Testis (tissue), 3 donors: Measurements from ENCODE around the gene OLFM1. TPM values are rescaled to one million over a fixed set of nuclear protein-coding genes. Genes with fewer than 3 reads are reported as not detected.

Source experiments
- DNase-seq: peaks from one replicate; pipeline ENCODE4 v3.0.0-alpha.2; 2019
- H3K27ac ChIP-seq, 2 donors: fragments of 200-600 bp; sonication (generic); one replicate each; pipeline ENCODE4 v1.5.1; 2019
- H3K27me3 ChIP-seq: fragments of 200-600 bp; sonication (generic); one replicate; pipeline ENCODE4 v1.5.1; 2019
- H3K36me3 ChIP-seq: fragments of 200-600 bp; sonication (generic); one replicate; pipeline ENCODE4 v1.5.1; 2017; ENCODE audit warnings: low read depth; ENCODE audit errors: missing control alignments
- H3K4me1 ChIP-seq: fragments of 200-600 bp; sonication (generic); one replicate; pipeline ENCODE4 v1.5.1; 2019
- H3K4me3 ChIP-seq, 2 donors: fragments of 200-600 bp; sonication (generic); one replicate each; pipeline ENCODE4 v1.5.1; 2017 to 2019
- H3K9me3 ChIP-seq: fragments of 200-600 bp; sonication (generic); one replicate; pipeline ENCODE4 v1.5.1; 2017
- POLR2A ChIP-seq: fragments of 450-650 bp; IDR thresholded peaks from one replicate; pipeline ENCODE4 v1.6.1; 2017; ENCODE audit warnings: antibody characterized with exemption, mild to moderate bottlenecking, moderate library complexity
- WGBS, 2 donors: methylation state at CpG; one replicate each; pipeline ENCODE4 v1.1.5; 2018; 5-methylcytosine and 5-hydroxymethylcytosine counted together
- intact Hi-C: fragments of 100-400 bp; cut with DNase I; formaldehyde crosslinking; loops from one replicate; pipeline ENCODE4 v1.15.1; 2023; ENCODE audit warnings: low total_unique reads
- polyA plus RNA-seq: library from polyadenylated mRNA; stranded (reverse); fragments of 350-450 nt; fragmentation: Illumina TruSeq; extraction: RNeasy Lipid Tissue Mini Kit (QIAGEN cat#74804); gene quantifications from one replicate; pipeline ENCODE4 v1.2.3, GENCODE V29; 2014; ENCODE audit warnings: low read depth, low replicate concordance; ENCODE audit not compliant: insufficient read depth
- total RNA-seq, 2 donors: library from RNA; depleted of rRNA; stranded (reverse); fragments of >200 nt; gene quantifications; one replicate each; pipeline ENCODE4 v1.2.3, GENCODE V29; 2016
- TF ChIP-seq, protein P1 (sequence below), 3 experiments: fragments of 450-650 bp in 2 of 3; fragments of 200-600 bp in 1 of 3; sonication (generic) in 1 of 3; IDR thresholded peaks; one replicate each; pipeline ENCODE4 v1.5.1; 2016 to 2019; ENCODE audit warnings: antibody characterized with exemption in 3 of 3, mild to moderate bottlenecking in 2 of 3, moderate library complexity in 1 of 3

The OLFM1 gene
- total and polyA plus RNA-seq, 3 donors from 2014 or later, result 13.9 to 24.4 (median 16.0) TPM

DNA sequence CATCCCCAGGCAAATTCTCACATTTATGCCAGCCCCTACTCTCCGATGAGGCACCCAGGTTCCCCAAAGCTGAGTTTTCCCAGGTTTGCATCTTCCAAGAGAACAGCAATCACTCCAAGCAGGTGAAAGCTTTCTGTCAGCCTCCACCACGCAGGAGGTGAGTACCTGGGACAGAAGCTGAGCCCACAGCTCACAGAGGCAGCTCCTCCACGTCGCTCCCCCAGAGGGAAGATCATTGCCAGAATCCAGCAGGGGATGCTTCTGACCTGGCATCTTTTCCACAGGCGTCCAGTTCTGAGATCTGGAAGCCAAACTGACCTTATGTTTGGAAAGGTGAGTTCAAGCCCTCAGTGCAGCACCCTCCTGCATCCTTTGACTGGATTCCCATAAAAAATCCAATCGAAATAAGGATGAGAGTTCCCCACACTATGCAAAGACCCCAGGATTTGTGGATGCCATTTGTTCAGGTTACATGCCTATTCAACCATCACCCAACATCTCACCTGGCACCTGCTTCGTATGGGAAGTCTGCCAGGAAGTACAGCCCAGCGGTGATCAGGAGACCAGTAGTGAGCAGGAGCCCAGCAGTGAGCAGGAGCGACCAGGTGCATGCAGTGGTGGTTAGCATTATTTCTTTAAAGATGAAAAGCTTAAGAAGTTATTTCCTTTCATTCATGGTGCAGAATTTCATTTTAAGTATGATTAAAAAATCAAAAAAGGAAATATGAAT is 47.4 kb upstream of the OLFM1 start:
- H3K9me3 ChIP-seq, result no peaks in the 10 kb centered on the region
- peak; percentile 11 for DNase-seq
- H3K27ac ChIP-seq, result no peak overlapping the region
- no peak overlapping the region for H3K4me3 ChIP-seq
- TF ChIP-seq POLR2A, result no peak
- TF ChIP-seq, protein P1, sequence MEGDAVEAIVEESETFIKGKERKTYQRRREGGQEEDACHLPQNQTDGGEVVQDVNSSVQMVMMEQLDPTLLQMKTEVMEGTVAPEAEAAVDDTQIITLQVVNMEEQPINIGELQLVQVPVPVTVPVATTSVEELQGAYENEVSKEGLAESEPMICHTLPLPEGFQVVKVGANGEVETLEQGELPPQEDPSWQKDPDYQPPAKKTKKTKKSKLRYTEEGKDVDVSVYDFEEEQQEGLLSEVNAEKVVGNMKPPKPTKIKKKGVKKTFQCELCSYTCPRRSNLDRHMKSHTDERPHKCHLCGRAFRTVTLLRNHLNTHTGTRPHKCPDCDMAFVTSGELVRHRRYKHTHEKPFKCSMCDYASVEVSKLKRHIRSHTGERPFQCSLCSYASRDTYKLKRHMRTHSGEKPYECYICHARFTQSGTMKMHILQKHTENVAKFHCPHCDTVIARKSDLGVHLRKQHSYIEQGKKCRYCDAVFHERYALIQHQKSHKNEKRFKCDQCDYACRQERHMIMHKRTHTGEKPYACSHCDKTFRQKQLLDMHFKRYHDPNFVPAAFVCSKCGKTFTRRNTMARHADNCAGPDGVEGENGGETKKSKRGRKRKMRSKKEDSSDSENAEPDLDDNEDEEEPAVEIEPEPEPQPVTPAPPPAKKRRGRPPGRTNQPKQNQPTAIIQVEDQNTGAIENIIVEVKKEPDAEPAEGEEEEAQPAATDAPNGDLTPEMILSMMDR (IDR thresholded peaks at IDR 0.05), result no peak
- intact Hi-C loops, result no loop called here
- no peaks in the 10 kb centered on the region for H3K27me3 ChIP-seq
- 81 to 84% methylated on average over 9 of the region's 9 CpGs for WGBS, 2 donors
- no peaks in the 10 kb centered on the region for H3K4me1 ChIP-seq
- no peaks in the 10 kb centered on the region for H3K36me3 ChIP-seq

DNA sequence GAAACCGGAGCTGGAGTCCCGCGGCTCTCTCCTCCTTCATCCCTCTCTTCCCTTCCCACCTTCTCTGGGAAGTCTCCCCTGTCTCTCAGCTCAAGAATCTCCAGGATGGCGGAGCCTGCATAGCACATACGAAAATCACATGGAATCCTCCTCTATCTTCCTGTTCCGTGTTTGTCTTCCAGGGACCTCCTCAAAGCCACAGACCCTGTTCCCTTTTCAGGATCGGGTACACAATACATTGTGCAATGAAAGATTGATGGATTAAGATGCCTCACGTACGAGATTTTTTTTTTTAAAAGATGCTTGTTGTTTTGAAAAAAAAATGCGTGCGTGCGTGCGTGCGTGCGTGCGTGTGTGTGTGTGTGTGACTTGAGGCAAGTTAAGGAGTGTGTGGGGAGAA is 46.6 kb upstream of the OLFM1 start:
- WGBS, 2 donors, result 80 to 86% methylated on average over 16 of the region's 16 CpGs
- intact Hi-C loops, result no loop called here

DNA sequence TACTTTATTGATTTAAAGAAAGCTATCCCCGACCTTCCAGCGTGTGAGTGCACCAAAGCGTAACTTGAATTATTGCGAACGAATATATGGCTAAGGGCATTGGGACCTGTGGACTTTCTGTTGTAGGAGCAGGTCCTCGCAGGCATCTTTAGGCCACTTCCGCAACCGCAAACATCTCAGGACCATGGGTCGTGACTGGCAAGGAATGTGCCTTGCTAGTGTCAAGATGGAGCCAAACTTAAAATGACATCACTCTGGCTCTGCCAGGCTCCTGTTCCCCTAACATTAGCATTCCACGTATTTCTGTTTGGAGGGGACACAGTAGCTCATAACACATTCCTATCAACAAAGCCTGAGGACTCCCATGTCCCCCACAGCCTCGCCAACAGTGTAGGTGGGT is 44.1 kb upstream of the OLFM1 start:
- WGBS, 2 donors, result 91 to 92% methylated on average over 11 of the region's 11 CpGs
- H3K27me3 ChIP-seq, result no peaks in the 10 kb centered on the region
- TF ChIP-seq, protein P1 (IDR thresholded peaks at IDR 0.05), result no peak
- TF ChIP-seq POLR2A, result no peak
- no peaks in the 10 kb centered on the region for H3K36me3 ChIP-seq
- no peaks in the 10 kb centered on the region for H3K4me1 ChIP-seq
- DNase-seq, result no peak
- H3K27ac ChIP-seq, result no peak overlapping the region
- intact Hi-C loops, result no loop called here
- no peaks in the 10 kb centered on the region for H3K9me3 ChIP-seq
- H3K4me3 ChIP-seq, result no peak overlapping the region

More for the DNA sequence above, 46.6 kb upstream of the OLFM1 start:
- H3K36me3 ChIP-seq, result no peaks in the 10 kb centered on the region
- H3K4me1 ChIP-seq, result no peaks in the 10 kb centered on the region
- H3K27ac ChIP-seq, result no peak overlapping the region
- TF ChIP-seq, protein P1 (IDR thresholded peaks at IDR 0.05), result no peak
- no peak for TF ChIP-seq POLR2A
- no peaks in the 10 kb centered on the region for H3K27me3 ChIP-seq
- DNase-seq, result peak; percentile 5
- no peak overlapping the region for H3K4me3 ChIP-seq
- H3K9me3 ChIP-seq, result no peaks in the 10 kb centered on the region

DNA sequence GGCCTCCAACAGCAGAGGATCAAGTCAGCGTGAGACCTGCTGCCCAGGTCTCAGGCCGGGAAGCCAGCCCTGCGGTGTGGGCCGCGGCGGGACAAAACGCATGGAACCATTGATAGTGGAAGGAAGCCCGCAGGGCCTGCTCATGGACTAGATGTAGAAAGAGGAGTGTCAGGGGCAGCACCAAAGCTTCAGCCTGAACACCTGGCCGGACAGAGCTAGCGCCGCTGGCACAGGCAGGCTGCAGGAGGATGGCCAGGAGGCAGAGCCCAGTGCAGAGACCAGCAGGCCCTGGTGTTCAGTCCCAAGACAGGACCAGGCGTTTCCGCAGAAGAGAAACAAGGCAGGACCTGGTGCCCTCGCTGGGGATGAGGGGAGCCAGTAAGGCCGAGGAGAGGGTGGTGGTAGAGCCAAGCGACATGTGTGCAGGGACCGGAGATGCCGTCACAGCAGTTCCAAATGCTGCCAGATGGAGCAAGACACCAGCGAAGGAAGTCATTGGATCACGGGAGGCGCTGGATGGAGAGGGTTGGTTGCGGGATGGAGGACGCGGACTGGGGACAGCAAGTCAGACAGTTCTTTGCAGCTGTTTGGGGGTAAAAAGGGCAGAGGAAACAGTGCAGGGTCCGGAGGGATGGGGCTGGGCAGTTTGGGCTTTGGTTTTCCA is 42.1 kb upstream of the OLFM1 start:
- H3K4me3 ChIP-seq, result no peak overlapping the region
- H3K27ac ChIP-seq, result no peak overlapping the region
- WGBS, 2 donors, result 91 to 93% methylated on average over 25 of the region's 25 CpGs
- H3K27me3 ChIP-seq, result no peaks in the 10 kb centered on the region
- no peaks in the 10 kb centered on the region for H3K36me3 ChIP-seq
- no peaks in the 10 kb centered on the region for H3K9me3 ChIP-seq
- intact Hi-C loops, result no loop called here
- TF ChIP-seq, protein P1 (IDR thresholded peaks at IDR 0.05), result no peak
- no peak for TF ChIP-seq POLR2A
- H3K4me1 ChIP-seq, result no peaks in the 10 kb centered on the region
- DNase-seq, result peak; percentile 11
